ENCODE data around the gene MT1E.
"Not testable (repeated sequence)": the region's sequence is repeated elsewhere in the genome, so short reads cannot be mapped to it uniquely, and the experiment has no call there.

Gene MT1E

DNA sequence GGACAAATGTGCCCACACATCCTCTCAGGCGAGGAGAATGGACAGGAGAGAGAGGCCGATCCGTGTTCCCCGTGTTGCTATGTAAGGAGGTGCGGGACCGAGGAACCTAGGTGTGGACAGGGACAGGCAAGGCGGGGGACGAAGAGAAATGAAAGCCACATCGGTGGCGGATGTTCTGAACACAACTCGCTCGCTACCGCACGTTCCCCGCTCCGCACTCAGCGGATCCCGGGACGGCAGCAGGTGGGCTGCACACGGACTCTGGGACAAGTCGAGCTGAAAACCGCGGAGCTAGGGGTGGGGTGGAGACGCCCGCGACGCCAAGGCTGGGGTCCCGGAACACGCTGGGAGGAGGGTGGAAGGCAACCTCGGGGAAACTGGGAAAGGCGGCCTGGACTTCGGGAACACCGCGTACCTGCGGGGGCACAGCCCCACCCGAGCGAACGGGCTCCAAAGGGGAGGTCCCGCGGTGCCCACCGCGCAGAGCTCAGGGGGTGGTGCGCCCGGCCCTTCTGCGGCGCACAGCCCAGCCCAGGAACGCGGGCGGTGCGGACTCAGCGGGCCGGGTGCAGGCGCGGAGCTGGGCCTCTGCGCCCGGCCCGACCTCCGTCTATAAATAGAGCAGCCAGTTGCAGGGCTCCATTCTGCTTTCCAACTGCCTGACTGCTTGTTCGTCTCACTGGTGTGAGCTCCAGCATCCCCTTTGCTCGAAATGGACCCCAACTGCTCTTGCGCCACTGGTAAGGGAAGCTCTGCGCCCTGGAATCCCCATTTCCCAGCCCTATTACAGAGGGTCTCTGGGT is at the start of gene MT1E:
TSS of gene MT1E (plus strand) at position 642 of the 803 bp plus-strand sequence. CDS start at position 713, 71 bp downstream.
- no peak for DNase-seq (ENCODE audit: low spot score)

DNA sequence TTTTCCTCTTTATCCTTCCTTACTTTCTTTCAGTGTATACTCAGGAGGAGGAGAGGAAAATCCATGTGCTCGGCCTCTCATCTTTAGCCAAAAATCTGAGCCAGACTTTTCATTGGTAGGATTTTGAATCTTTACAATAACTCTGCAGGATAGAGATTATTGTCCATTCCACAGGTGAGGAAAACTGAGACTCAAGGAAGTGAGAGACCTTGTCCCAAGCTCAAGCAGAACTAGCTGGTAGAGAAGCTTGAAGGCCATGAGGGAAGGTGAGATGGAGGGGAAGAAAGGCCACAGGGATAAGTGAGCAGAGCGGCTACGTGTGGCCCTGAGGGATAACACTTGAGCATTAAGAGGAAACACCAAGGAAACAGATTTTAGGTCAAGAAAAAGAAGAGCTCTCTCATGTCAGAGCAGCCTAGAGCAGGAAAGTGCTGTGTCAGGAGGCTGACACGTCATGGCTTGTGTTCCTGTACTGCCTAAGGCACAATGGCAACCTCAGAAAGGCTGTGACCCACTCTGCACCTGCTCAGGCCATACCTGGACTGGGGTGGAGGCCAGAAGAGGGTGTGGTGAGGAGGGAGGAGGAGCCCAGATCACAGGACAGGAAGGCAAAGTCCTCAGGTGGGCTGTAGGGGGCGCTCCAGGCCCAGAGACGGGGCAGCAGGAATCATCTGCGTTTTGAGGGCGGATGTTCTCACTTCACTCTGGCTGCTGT is 48.8 kb upstream of the MT1E start:
- peak; percentile 88 for DNase-seq (ENCODE audit: low spot score)

DNA sequence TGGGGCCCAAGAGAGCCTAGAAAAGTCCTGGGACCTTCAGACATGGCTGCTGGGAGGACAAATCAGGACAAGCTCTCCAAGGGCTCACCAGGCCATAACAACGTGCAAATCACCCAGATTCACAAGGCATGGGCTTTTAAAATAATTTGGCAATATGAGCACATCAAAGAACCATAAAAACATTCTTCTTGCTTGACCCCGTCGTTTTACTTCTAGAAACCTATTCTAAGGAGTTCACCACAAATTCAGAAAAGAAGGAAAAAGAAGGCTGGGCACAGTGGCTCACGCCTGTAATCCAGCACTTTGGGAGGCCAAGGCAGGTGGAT is 48.3 kb upstream of the MT1E start:
- DNase-seq (ENCODE audit: low spot score): no peak

DNA sequence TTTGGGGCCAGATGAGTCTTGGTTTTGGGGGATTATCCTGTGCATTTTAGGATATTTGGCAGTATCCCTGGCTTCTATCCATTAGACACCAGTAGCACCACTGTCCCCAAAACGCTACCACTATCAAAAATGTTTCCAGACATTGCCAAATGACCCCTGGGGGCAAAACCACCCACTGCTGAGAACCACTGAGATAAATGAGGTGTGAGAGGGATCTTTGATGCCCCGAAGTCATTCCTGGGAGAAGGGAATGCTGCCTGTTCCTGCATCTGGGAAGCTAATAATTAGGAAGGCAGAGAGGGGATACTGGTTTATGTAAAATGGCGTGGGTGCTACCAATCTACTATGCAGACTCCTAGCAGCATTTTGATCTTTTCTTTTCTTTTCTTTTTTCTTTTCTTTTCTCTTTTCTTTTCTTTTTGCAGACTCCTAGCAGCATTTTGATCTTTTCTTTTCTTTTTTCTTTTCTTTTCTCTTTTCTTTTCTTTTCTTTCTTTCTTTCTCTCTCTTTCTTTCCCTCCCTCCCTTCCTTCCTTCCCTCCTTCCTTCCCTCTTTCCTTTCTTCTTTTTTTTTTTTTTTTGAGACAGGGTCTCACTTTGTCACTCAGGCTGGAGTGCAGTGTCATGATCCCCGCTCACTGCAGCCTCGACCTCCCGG is 45.1 kb upstream of the MT1E start:
- DNase-seq (ENCODE audit: low spot score): no peak

DNA sequence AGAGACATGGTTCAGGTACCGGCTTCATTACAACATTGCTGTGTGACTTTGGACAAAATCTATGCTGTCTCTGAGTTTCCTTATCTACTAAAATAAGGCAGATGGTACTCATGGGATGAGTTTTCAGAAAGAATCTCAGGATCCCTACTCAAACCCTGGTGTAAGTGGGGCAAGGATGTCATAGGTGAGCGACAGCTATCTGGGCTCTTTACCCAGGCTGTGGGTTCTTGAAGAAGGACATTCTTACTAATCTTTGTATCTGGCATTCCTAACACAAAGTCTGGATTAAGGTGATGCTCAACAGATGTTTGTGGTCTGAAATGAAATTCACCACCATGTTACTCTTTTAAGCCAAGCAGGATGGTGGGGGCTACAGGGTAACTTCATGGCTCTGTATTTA is 42.7 kb upstream of the MT1E start:
- not testable (repeated sequence) for DNase-seq (ENCODE audit: low spot score)

DNA sequence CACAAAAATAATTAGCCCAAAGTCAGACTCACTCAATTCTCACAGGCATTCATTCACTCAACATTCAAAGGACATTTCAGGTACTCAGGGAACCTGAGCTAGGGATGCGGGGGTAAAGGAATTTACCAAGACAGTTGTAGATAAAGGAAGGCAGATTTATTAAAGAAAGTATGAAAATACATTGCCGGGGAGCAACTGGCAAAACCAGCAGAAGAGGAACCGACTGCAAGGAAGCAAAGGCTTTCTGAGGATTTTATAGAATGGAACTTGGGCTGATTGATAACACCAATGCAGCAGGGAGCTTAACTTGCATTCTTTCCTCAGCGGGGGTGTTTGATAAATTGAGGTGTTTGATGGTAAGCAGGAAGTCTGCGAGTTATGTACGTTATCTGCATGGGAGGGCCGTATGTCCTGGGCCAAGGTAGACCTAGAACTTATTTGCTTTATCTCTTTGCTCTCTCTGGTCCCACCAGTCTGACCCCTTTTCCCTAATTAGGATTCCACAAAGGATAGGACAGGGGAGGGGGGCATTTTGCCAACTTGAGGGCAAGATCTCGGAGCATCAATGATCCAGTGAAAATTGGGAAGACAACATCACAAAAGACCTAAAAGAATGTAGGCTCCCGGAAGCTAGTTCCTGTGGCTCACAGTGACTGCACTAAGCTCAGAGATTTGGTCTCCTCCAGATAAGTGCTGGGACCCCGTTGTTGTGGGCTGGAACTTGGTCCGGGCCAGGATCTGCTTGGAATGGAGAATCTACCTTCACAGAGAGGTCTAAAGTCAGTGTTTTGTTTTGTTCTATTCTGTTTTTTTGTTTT is 42.0 kb upstream of the MT1E start:
- DNase-seq (ENCODE audit: low spot score): no peak

DNA sequence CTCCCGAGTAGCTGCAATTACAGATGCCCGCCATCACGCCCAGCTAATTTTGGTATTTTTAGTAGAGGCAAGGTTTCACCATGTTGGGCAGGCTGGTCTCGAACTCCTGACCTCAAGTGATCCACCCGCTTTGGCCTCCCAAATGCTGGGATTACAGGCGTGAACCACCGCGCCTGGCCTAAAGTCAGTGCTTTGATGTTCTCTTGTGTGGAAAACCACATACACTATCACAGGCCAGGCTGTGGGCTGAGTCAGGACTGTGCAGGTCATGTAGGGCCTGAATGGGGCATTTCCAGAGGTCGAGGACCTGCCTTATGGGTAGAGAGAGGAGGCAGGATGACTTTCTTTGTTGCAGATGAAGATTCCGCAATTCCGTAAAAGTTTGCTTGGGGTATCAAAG is 41.3 kb upstream of the MT1E start:
- DNase-seq (ENCODE audit: low spot score): no peak

DNA sequence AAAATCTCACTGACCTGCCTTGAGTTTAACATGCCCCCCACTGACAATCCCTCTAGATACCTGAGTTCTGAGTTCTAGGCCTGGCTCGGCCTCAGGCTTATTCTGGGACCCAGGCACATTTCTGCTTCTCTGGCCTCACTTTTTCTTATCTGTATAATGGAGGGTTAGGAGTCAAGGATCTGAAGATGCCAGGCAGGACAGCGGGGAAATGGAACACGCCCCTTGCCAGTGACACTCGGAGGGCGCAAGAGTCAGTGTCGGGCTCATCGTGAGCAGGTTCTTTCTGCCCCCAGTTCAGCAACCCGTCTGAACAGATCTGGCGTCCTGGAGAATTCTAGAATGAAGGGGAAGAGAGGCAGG is 36.8 kb upstream of the MT1E start:
- DNase-seq (ENCODE audit: low spot score): no peak

DNA sequence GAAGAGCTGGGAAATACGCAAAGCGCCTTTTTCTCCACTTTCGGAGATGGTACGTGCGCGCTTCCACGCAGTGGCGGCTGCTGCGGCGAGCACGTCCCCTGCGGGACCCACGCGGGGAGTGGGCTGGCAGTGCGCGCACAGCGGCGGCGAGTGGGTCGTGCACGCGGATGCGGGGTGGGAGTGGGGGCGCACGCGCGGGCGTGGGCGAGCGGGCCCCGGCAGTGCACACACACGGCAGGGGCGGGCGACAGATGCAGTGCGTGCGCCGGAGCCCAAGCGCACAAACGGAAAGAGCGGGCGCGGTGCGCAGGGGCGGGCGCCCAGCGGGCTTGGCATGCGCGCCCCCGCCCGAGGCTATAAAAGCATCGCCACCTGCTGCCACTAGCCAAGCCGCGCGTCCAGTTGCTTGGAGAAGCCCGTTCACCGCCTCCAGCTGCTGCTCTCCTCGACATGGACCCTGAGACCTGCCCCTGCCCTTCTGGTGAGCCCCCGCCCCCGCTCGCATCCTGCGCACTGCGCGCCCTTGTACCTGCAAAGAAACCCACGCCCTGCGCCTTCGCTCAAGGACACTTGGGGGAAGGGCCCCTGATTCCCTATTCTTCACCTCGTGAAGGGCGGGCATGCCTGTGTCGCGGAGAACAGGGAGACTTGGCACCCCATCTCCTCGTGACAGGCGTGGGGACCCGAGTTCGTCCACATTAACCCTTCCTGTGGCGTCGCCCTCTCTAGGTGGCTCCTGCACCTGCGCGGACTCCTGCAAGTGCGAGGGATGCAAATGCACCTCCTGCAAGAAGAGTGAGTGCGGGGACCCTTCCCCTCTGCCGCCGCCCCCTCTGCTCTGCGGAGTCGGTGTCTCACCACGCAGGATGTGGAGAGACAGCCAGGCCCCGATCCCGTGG is 36.2 kb upstream of the MT1E start, which contains the start of gene MT3:
TSS of gene MT3 (plus strand) at position 388 of the 899 bp plus-strand sequence. CDS start at position 451, 63 bp downstream.
- DNase-seq (ENCODE audit: low spot score): no peak

DNA sequence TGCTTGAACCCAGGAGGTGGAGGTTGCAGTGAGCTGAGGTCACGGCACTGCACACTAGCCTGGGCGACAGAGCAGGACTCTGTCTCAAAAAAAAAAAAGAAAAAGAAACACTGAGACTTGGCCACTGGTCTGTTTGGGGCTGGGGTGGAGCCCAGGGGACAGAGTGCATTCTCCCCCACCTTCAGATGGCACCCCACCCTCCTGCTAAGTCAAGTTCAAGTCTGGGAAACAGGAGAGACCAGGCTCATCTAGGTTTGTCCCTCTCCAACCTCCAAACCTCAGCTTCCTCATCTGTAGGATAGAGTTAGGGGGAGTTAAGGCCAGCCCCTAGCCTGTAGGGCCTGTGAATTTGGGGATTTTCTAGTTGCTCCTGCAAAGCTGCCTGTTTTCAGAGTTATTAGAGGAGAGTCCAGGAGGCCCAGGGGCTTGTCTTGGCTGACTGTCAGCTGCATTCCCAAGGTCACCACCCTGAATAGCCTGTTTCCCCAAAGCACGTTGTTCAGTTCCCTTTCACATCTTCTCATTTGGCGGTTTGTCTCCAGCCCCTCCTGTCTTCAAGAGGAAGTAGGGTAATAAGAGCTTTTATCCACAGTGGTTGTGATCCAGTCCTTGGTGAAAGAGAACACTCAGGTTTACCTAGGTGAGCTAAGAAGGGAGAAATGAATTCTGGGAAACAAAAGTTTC is 34.1 kb upstream of the MT1E start:
- no peak for DNase-seq (ENCODE audit: low spot score)

DNA sequence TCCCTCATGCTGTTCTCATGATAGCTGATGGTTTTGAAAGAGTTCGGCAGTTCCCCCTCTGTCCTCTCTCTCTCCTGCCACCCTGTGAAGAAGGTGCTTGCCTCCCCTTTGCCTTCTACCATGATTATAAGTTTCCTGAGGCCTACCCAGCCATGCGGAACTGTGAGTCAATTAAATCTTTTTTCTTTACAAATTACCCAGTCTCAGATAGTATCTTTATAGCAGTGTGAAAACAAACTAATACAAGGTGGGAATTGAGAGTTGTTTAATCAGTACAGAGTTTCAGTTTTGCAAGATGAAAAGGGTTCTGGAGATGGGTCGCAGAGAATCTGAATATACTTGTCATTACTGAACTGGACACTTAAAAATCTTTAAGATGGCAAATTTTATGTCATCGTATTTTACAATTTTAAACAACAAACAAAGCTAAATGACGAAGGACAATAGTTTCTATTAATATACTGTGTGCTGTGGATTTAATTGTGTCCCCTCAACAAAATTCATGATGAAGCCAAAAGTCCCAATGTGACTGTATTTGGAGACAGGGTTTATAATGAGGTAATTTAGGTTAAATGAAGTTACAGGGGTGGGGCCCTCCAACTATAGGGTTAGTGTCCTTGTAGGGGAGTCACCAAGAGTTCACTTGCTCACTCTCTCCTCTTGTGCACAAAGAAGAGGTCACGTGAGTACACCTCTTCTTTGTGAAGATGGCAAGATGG is 31.8 kb upstream of the MT1E start:
- no peak for DNase-seq (ENCODE audit: low spot score)

DNA sequence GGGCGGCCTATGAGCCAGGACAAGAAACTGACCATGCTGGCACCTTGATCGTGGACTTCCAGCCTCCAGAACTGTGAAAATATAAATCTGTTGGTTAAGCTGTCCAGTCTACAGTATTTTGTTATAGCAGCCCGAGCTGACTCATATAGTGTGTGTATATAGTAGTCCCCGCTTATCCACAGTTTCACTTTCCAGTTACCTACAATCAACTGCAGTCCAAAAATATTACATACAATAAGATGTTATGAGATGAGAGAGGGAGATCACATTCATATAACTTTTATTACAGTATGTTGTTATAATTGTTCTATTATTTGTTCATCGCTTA is 31.3 kb upstream of the MT1E start:
- DNase-seq (ENCODE audit: low spot score): no peak

DNA sequence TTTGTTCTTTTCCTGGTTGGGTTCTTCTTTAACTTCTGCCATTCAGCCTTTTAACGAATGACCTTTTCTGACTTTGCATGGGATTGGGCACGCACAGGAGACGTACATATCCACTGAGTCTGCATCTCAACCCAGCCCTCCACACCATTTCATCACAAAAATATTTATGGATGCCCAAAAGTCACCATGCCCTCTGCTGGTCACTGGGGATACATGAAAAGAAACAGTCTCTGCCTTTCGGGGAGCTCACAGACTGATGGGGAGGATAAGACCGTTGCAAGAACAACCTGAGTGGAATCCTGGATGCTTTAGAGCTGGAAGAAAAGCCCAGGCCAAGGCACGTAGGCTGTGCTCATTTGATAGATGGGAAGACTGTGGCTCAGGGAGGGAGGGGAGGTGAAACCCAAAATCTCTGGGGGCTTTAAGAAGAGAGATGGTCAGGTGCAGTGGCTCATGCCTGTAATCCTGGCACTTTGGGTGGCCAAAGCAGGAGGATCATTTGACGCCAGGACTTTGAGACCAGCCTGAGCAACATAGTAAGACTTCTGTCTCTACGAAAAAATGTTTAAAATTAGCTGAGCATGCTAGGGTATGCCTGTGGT is 25.1 kb upstream of the MT1E start:
- DNase-seq (ENCODE audit: low spot score): peak; percentile 55

DNA sequence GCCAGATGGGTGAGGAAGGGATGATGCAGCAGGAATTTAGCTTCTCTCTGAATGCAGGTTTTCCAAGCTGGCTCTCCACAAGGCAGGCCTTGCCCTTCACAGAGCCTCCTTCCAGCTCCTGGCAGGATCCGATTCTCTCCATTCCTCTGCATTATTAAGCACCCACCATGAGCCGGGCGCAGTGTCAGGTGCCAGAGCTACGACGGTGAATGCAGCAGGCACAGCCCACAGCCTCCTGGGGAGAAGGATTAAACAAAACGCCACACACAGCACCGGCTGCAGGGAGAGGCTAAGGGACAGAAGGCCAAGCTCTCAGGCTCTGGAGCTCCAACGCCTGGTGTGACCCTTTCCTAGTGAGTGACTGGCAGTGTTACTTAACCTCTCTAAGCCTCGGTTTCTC is 24.3 kb upstream of the MT1E start:
- DNase-seq (ENCODE audit: low spot score): no peak

DNA sequence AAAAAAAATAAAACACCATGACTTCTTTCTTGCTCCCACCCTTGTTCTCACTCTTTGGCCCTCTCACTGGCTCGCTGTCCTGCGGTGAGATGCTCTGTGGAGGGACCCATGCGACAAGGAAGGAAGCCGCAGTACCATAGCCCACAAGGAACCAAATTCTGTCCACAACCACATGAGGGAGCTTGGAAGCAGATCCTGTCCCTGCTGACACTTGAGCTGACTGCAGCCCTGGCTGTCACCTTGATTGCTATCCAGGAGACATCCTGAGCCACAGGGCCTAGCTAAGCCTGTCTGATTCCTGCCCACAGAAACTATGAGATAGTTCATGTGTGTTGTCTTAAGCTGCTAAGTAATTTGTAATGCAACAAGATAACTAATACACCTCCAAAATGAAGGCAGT is 22.0 kb upstream of the MT1E start:
- DNase-seq (ENCODE audit: low spot score): no peak

DNA sequence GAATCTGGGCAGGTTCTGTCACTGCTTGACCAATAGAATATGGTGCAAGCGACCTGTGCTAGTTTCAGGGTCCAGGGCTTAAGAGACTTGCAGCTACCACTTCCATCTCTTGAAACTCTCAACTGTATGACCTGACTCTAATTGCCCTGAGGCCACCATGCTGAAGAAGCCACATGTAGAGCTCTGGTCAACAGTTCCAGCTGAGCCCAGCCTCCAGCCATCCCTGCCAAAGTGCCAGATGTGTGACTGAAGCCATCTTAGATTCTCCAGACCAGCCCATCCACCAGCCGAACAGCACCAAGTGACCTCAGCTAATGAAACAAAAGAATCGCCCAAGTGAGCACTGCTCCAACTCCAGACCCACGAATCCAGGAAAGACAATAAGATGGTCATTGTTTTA is 20.6 kb upstream of the MT1E start:
- DNase-seq (ENCODE audit: low spot score): no peak

DNA sequence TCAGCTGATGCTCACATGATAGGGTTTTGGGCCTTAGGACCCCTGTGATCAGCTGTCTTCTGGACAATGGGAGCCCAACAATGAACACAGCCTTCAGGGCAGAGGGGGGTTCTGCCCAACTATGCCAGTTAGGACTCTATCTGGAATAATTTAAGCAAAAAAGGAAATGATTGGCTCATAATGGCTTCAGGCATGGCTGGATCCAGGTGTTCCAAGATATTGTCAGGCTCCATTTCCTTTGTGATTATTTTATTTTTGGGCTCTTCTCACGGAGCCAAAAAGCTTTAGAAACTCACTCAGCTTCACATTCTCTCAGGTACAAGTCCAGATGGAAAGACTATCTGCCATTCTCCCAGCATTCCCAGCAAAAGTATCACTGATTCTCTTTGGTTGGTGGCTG is 20.1 kb upstream of the MT1E start:
- no peak for DNase-seq (ENCODE audit: low spot score)

DNA sequence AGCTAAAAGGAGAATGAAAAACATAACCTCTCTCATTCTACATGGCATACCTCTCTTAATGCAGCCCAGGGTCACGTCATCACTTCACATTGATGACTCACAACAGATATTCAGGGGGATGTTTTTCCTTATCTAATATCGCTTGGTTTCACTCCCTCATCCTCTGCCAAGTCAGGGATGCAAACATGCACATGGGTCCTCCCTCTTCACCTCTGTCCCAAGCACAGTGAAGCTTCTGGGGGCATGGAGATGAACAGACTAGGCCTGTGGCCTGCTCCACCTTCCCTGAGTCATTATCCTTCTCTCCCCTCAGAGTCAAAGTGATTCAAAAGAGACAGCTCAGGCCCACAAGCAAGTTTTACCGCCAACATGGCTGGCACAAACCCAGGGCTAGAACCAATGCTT is 19.5 kb upstream of the MT1E start:
- no peak for DNase-seq (ENCODE audit: low spot score)

DNA sequence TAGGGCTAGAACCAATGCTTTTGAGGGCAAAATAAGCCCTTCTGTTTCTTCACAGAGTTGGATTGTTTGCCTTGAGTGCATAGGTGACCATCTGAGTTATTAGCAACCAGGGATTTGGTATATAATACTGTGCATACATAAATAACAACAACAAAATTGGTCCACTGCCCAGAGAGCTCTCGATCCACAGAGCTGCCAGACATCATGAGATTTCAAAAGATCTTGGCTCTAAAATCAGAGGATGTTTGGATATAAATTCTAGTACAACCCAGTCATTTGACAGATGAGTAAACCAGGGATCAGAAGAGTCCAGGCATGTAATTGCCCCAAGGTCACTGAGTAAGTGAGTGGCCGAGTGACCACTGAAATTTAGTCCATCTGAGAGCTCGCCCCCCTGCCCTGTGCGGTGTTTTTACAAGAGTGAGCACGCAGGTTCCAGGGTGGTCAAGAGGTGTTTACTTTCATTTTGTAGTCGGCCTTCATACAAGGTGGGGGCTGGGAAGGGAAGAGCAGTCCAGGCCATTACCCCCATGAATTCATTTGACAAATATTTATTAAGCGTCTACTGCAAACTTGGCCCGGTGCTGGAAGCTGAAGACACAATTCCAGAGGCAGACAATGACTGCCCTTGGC is 19.0 kb upstream of the MT1E start:
- no peak for DNase-seq (ENCODE audit: low spot score)
